K562 (cell line): ENCODE data around the gene BCR. TPM values are rescaled to one million over a fixed set of nuclear protein-coding genes. Genes with fewer than 3 reads are reported as not detected.
A peak's percentile ranks its signal among the peaks of the same experiment; 100 is the strongest.

Experiments
- ATF3 ChIP-seq, 2 experiments: fragments of 450-650 bp in 1 of 2; sonication (generic) in 1 of 2; formaldehyde crosslinking in 1 of 2; IDR thresholded peaks in 1 of 2; conservative IDR thresholded peaks in 1 of 2; 2 replicates each; pipeline versions ENCODE4 v1.6.1 to v1.8.1; 2016 to 2023; ENCODE audit warnings: mild to moderate bottlenecking in 2 of 2, moderate library complexity in 2 of 2, inconsistent platforms in 1 of 2, missing genetic modification reagents in 1 of 2
- CBFA2T3 ChIP-seq: fragments of 450-650 bp; IDR thresholded peaks from 2 replicates; pipeline ENCODE4 v1.6.1; 2017
- E2F1 ChIP-seq: sonication (generic); formaldehyde crosslinking; IDR thresholded peaks from 2 replicates; pipeline ENCODE4 v1.8.1; 2023; ENCODE audit warnings: mild to moderate bottlenecking, missing genetic modification reagents, moderate library complexity
- JUN ChIP-seq, 2 experiments: sonication (generic) in 1 of 2; formaldehyde crosslinking in 1 of 2; IDR thresholded peaks; 2 replicates each; pipeline versions ENCODE4 v1.6.1 to v1.8.0; 2012 to 2022; ENCODE audit warnings: borderline replicate concordance in 2 of 2, mild to moderate bottlenecking in 2 of 2, improper control_type of control experiment in 1 of 2, low read depth in 1 of 2, low read length in 1 of 2, missing genetic modification reagents in 1 of 2
- MYC ChIP-seq, 2 experiments: fragments of 250-450 bp in 1 of 2; sonication (Bioruptor Pico) in 1 of 2; IDR thresholded peaks; 2 replicates each; pipeline versions ENCODE4 v1.5.1 to v1.6.1; 2012 to 2021; ENCODE audit warnings: low read depth in 2 of 2, borderline replicate concordance in 1 of 2, improper control_type of control experiment in 1 of 2, low read length in 1 of 2, mild to moderate bottlenecking in 1 of 2, moderate library complexity in 1 of 2
- NEUROD1 ChIP-seq: fragments of 150-350 bp; IDR thresholded peaks from 2 replicates; pipeline ENCODE4 v1.6.1; 2014; ENCODE audit warnings: borderline replicate concordance, low read length, low read depth; ENCODE audit not compliant: partially characterized antibody
- RAD21 ChIP-seq, 2 experiments: fragments of 250-450 bp in 1 of 2; fragments of 450-650 bp in 1 of 2; sonication (Bioruptor Pico) in 1 of 2; formaldehyde crosslinking in 1 of 2; IDR thresholded peaks in 1 of 2; conservative IDR thresholded peaks in 1 of 2; 2 replicates each; pipeline versions ENCODE4 v1.4.0 to v1.8.0; 2020 to 2022; ENCODE audit warnings: mild to moderate bottlenecking in 2 of 2, moderate library complexity in 1 of 2
- SMC3 ChIP-seq: conservative IDR thresholded peaks from 2 replicates; pipeline ENCODE4 v1.6.1; 2011; ENCODE audit warnings: low read depth, low read length, improper control_type of control experiment; ENCODE audit not compliant: insufficient read depth
- SREBF1 ChIP-seq: fragments of 150-350 bp; IDR thresholded peaks from 2 replicates; pipeline ENCODE4 v1.6.1; 2014; ENCODE audit warnings: antibody characterized with exemption, low read depth, low read length, borderline replicate concordance
- STAT6 ChIP-seq: sonication (generic); formaldehyde crosslinking; IDR thresholded peaks from 2 replicates; pipeline ENCODE4 v1.8.1; 2023; ENCODE audit warnings: mild to moderate bottlenecking, missing genetic modification reagents
- TCF7L2 ChIP-seq: fragments of 150-350 bp; IDR thresholded peaks from 2 replicates; pipeline ENCODE4 v1.6.1; 2016; ENCODE audit warnings: low read depth, mild to moderate bottlenecking, low read length, moderate library complexity
- ZKSCAN1 ChIP-seq: fragments of 150-350 bp; IDR thresholded peaks from 2 replicates; pipeline ENCODE4 v1.6.1; 2016; ENCODE audit warnings: low read depth, low read length
- polyA plus RNA-seq, 8 experiments: library from polyadenylated mRNA; depleted of rRNA in 4 of 8; stranded (reverse) in 5 of 8; unstranded in 3 of 8; fragments of >200 nt; fragmentation: Nextera tagmentation in 2 of 8; fragmentation: Illumina TruSeq in 1 of 8; extraction: Ambion mirVana in 2 of 8; extraction: Trizol in 1 of 8; gene quantifications; 2 replicates each; pipeline versions ENCODE4 v1.2.1 to v1.2.3, GENCODE V29; 2011 to 2014; ENCODE audit warnings: inconsistent platforms in 1 of 8, missing spikeins in 1 of 8
- total RNA-seq, 7 experiments: library from RNA; depleted of rRNA in 6 of 7; stranded (reverse); fragments of >200 nt in 6 of 7; fragmentation: Illumina TruSeq in 2 of 7; extraction: Trizol in 2 of 7; gene quantifications; 2 replicates each; pipeline versions ENCODE4 v1.2.1 to v1.2.3, GENCODE V29; 2011 to 2021; ENCODE audit warnings: low replicate concordance in 1 of 7
- TF ChIP-seq, protein P1 (sequence below), 2 experiments: fragments of 150-350 bp in 1 of 2; IDR thresholded peaks; 2 replicates each; pipeline ENCODE4 v1.6.1; 2012 to 2016; ENCODE audit warnings: low read depth in 2 of 2, low read length in 2 of 2, mild to moderate bottlenecking in 1 of 2, moderate library complexity in 1 of 2

The BCR gene
- total and polyA plus RNA-seq, 9 of the 15 experiments (the other 6 are each of a cell fraction or from before 2014, with no cell fraction given), result 0.41 to 150 (median 45.6) TPM

DNA sequence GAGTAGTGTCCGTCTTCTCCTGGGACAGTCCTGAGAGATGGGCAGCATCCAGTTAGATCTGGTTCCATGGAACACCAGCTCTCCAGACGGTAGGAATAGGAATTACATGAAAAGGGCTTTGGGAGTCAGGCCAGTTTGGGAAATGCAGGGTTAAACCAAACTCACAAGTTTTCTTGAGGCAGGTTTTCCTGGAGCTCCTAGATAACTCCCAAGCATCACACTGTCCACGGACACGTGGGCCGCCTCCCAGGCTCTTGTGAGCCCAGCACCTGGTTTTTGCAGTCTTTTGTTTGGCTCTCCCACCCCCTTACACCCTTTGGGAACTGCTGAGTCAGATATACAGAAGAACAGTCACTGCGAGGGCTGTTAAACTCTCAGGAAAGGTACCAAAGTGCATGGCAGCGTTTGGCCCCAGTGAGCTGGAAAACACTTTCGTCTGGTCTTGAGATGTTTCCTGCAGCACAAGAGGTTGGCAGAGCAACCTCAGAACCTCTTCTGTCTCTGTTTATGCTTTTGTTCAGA, 90.0 kb downstream of the BCR start (continued):
- TF ChIP-seq MYC (IDR thresholded peaks at IDR 0.05; ENCODE audit: low read depth, low read length) (0 out of 2 replicates have a peak, but pooled peaks have one; percentile 33), MYC (CRISPR knock-in tag; IDR thresholded peaks at IDR 0.05; ENCODE audit: borderline replicate concordance, low read depth) (no peak), STAT6 (CRISPR knock-in tag) (0 out of 2 replicates have a peak, but pooled peaks have one; percentile 30), JUN (IDR thresholded peaks at IDR 0.05; ENCODE audit: borderline replicate concordance, low read depth, low read length) (peak; percentile 10; the same call in 1 of the 2 replicates), JUN (CRISPR knock-in tag; IDR thresholded peaks at IDR 0.05; ENCODE audit: borderline replicate concordance) (no peak), SREBF1 (0 out of 2 replicates have a peak, but pooled peaks have one; percentile 32), TCF7L2 (0 out of 2 replicates have a peak, but pooled peaks have one; percentile 4), ATF3 (IDR thresholded peaks at IDR 0.05) (no peak), ATF3 (CRISPR knock-in tag; conservative IDR thresholded peaks at IDR 0.05) (peak; percentile 13; the same call in 1 of the 2 replicates), SMC3 (peak; percentile 38), NEUROD1 (peak; percentile 28), ZKSCAN1 (0 out of 2 replicates have a peak, but pooled peaks have one; percentile 8), RAD21 (CRISPR knock-in tag; conservative IDR thresholded peaks at IDR 0.05 in 1 of 2, IDR thresholded peaks at IDR 0.05 in 1 of 2) (peak in 1 of 2 experiments; percentile 82; a peak in 2 of 4 replicates), E2F1 (CRISPR knock-in tag) (peak; percentile 61; the same call in 1 of the 2 replicates), CBFA2T3 (peak; percentile 52)
- TF ChIP-seq, protein P1, sequence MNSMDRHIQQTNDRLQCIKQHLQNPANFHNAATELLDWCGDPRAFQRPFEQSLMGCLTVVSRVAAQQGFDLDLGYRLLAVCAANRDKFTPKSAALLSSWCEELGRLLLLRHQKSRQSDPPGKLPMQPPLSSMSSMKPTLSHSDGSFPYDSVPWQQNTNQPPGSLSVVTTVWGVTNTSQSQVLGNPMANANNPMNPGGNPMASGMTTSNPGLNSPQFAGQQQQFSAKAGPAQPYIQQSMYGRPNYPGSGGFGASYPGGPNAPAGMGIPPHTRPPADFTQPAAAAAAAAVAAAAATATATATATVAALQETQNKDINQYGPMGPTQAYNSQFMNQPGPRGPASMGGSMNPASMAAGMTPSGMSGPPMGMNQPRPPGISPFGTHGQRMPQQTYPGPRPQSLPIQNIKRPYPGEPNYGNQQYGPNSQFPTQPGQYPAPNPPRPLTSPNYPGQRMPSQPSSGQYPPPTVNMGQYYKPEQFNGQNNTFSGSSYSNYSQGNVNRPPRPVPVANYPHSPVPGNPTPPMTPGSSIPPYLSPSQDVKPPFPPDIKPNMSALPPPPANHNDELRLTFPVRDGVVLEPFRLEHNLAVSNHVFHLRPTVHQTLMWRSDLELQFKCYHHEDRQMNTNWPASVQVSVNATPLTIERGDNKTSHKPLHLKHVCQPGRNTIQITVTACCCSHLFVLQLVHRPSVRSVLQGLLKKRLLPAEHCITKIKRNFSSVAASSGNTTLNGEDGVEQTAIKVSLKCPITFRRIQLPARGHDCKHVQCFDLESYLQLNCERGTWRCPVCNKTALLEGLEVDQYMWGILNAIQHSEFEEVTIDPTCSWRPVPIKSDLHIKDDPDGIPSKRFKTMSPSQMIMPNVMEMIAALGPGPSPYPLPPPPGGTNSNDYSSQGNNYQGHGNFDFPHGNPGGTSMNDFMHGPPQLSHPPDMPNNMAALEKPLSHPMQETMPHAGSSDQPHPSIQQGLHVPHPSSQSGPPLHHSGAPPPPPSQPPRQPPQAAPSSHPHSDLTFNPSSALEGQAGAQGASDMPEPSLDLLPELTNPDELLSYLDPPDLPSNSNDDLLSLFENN (IDR thresholded peaks at IDR 0.05; ENCODE audit: low read depth in 2 of 2, low read length in 2 of 2), result peak in 1 of 2 experiments; percentile 68; a peak in 2 of 4 replicates
